ENCODE results near the gene ATIC.

The ATIC gene

GRCh38 chr2:215293879-215294278, 18.0 kb upstream of the ATIC start (continued):
- TF ChIP-seq PRDM2 (tag by site-specific recombination; IDR thresholded peaks at IDR 0.05; ENCODE audit: borderline replicate concordance) (no peak), ZNF677 (tag by site-specific recombination; IDR thresholded peaks at IDR 0.05) (no peak), OSR2 (tag by site-specific recombination; IDR thresholded peaks at IDR 0.05) (no peak), ZNF302 (tag by site-specific recombination; IDR thresholded peaks at IDR 0.05; ENCODE audit: low read depth) (no peak), PATZ1 (tag by site-specific recombination; IDR thresholded peaks at IDR 0.05) (no peak), INSM2 (tag by site-specific recombination; IDR thresholded peaks at IDR 0.05) (no peak), ZBTB26 (tag by site-specific recombination; optimal IDR thresholded peaks at IDR 0.05) (no peak), ZBTB6 (tag by site-specific recombination; IDR thresholded peaks at IDR 0.05) (no peak), ZNF2 (tag by site-specific recombination; IDR thresholded peaks at IDR 0.05) (no peak), IKZF3 (tag by site-specific recombination; IDR thresholded peaks at IDR 0.05) (no peak), ZNF555 (tag by site-specific recombination; conservative IDR thresholded peaks at IDR 0.05) (no peak), ZNF544 (tag by site-specific recombination; IDR thresholded peaks at IDR 0.05) (no peak)

GRCh38 chr2:215299337-215299859, 12.5 kb upstream of the ATIC start:
- Histone ChIP-seq H3K4me1 (ENCODE audit: control insufficient read depth, insufficient read depth, low read length) (no peaks in the 10 kb centered on the region), H3K9me3 (ENCODE audit: control insufficient read depth, insufficient read depth, low read depth, low read length) (no peaks in the 10 kb centered on the region), H3K27ac (ENCODE audit: extremely low read depth, low read depth, low read length) (no peak overlapping the region), H3K36me3 (ENCODE audit: control insufficient read depth in 2 of 2, insufficient read depth in 1 of 2, low read length in 2 of 2) (no peaks in the 10 kb centered on the region), H3K4me3 (ENCODE audit: low read depth, low read length) (no peak overlapping the region)
- ChIA-PET POLR2A (no interaction called here), CTCF (no interaction called here)
- TF ChIP-seq TCF7L2 (IDR thresholded peaks at IDR 0.05; ENCODE audit: borderline replicate concordance, low read depth, low read length) (no peak), SALL2 (tag by site-specific recombination; IDR thresholded peaks at IDR 0.05; ENCODE audit: borderline replicate concordance) (no peak), ZNF660 (tag by site-specific recombination; IDR thresholded peaks at IDR 0.05) (no peak), ZNF561 (tag by site-specific recombination; IDR thresholded peaks at IDR 0.05; ENCODE audit: borderline replicate concordance) (no peak), ZNF560 (tag by site-specific recombination; IDR thresholded peaks at IDR 0.05; ENCODE audit: borderline replicate concordance) (no peak), ZNF404 (tag by site-specific recombination; IDR thresholded peaks at IDR 0.05) (no peak)
